Kidney (tissue), 14 donors: Measurements from ENCODE around the gene SLC7A9. TPM values are rescaled to one million over a fixed set of nuclear protein-coding genes. Genes with fewer than 3 reads are reported as not detected.

Experiments used
- DNase-seq, 5 donors: peaks; one replicate each; pipeline ENCODE4 v3.0.0-alpha.2; 2013 to 2020
- FAIRE-seq: peaks from 2 replicates; lab custom pipeline; 2012; peaks lifted over from hg19 to GRCh38; lab: Jason Lieb, UNC
- H3K27ac ChIP-seq, 2 donors: one replicate each; pipeline ENCODE4 v1.7.0; 2013; ENCODE audit warnings: low read depth in 2 of 2, low read length in 2 of 2, inconsistent platforms in 1 of 2
- H3K27me3 ChIP-seq: one replicate; pipeline ENCODE4 v1.7.1; 2013; ENCODE audit warnings: low read length, inconsistent platforms; ENCODE audit not compliant: control insufficient read depth, insufficient read depth
- H3K36me3 ChIP-seq, 3 donors: one replicate each; pipeline versions ENCODE4 v1.7.0 to v1.7.1; 2013; ENCODE audit warnings: low read length in 3 of 3, control low read depth in 1 of 3, inconsistent platforms in 1 of 3; ENCODE audit not compliant: insufficient read depth in 3 of 3, control insufficient read depth in 2 of 3
- H3K4me1 ChIP-seq, 3 donors: one replicate each; pipeline versions ENCODE4 v1.7.0 to v1.7.1; 2013; ENCODE audit warnings: low read length in 3 of 3, inconsistent platforms in 1 of 3, low read depth in 1 of 3; ENCODE audit not compliant: control insufficient read depth in 2 of 3, insufficient read depth in 2 of 3
- H3K4me3 ChIP-seq, 3 donors: one replicate each; pipeline versions ENCODE4 v1.7.0 to v1.8.1; 2013; ENCODE audit warnings: low read length in 3 of 3, control low read depth in 1 of 3, inconsistent platforms in 1 of 3
- H3K9ac ChIP-seq, 3 donors: one replicate each; pipeline versions ENCODE4 v1.7.0 to v1.7.1; 2013; ENCODE audit warnings: low read length in 3 of 3, control low read depth in 1 of 3, inconsistent platforms in 1 of 3
- H3K9me3 ChIP-seq, 3 donors: one replicate each; pipeline versions ENCODE4 v1.7.0 to v1.7.1; 2013; ENCODE audit warnings: low read length in 3 of 3, control low read depth in 1 of 3, inconsistent platforms in 1 of 3; ENCODE audit not compliant: control insufficient read depth in 2 of 3, insufficient read depth in 1 of 3
- CTCF ChIP-seq: IDR thresholded peaks from 3 replicates; pipeline ENCODE4 v1.5.1; 2012; ENCODE audit warnings: mild to moderate bottlenecking, moderate library complexity, borderline replicate concordance; ENCODE audit not compliant: insufficient read depth; ENCODE audit errors: extremely low read depth
- intact Hi-C: fragments of 100-400 bp; cut with DNase I; formaldehyde crosslinking; loops from one replicate; pipeline ENCODE4 v1.11.1; 2022
- polyA plus RNA-seq: library from polyadenylated mRNA; stranded (reverse); fragments of 350-450 nt; fragmentation: Illumina TruSeq; extraction: RNeasy Lipid Tissue Mini Kit (QIAGEN cat#74804); gene quantifications from one replicate; pipeline ENCODE4 v1.2.3, GENCODE V29; 2014; ENCODE audit warnings: low read depth, low replicate concordance; ENCODE audit not compliant: insufficient read depth
- total RNA-seq: library from RNA; stranded (reverse); fragmentation: NEBNext Ultra II Directional; extraction: Animal tissue kit (Norgen Biotek cat#: 25700); gene quantifications from one replicate; pipeline ENCODE4 v1.2.1, GENCODE V29; 2021
- donor health status: control.
- donor health status: control.
- donor health status: control.
- donor health status: control.
- donor health status: control.
- donor health status: DM: yes; HTN: yes; CAD: no.
- donor health status: Normal renal cell carcinoma (clear cell type).

Gene SLC7A9
- total and polyA plus RNA-seq, 2 donors from 2014 or later = 2.6 to 40.0 TPM

GRCh38 chr19:32830231-32831014, 39.1 kb downstream of the SLC7A9 start:
- no peaks in the 10 kb centered on the region for H3K27me3 ChIP-seq
- H3K4me3 ChIP-seq = no peak overlapping the region
- H3K9me3 ChIP-seq = no peaks in the 10 kb centered on the region
- no peak for FAIRE-seq
- H3K4me1 ChIP-seq = no peaks in the 10 kb centered on the region
- DNase-seq = no peak
- TF ChIP-seq CTCF = no peak
- intact Hi-C loops = no loop called here
- H3K36me3 ChIP-seq = peaks cover 0 to 15% (median 0%) of the 10 kb centered on the region in 3 donors
- H3K9ac ChIP-seq = no peak overlapping the region
- no peak overlapping the region for H3K27ac ChIP-seq

GRCh38 chr19:32829345-32829896, 40.1 kb downstream of the SLC7A9 start:
- peaks cover 0 to 15% (median 0%) of the 10 kb centered on the region in 3 donors for H3K36me3 ChIP-seq
- H3K9me3 ChIP-seq = no peaks in the 10 kb centered on the region
- peaks cover 0 to 5% (median 0%) of the 10 kb centered on the region in 3 donors for H3K4me1 ChIP-seq
- H3K4me3 ChIP-seq = no peak overlapping the region
- H3K27ac ChIP-seq = no peak overlapping the region
- TF ChIP-seq CTCF = no peak
- DNase-seq (no peak), FAIRE-seq (no peak)
- H3K27me3 ChIP-seq = no peaks in the 10 kb centered on the region
- intact Hi-C loops = no loop called here
- no peak overlapping the region for H3K9ac ChIP-seq

GRCh38 chr19:32828643-32829344, 40.8 kb downstream of the SLC7A9 start:
- no peak for DNase-seq
- Histone ChIP-seq H3K4me1 (peaks cover 0 to 5% (median 0%) of the 10 kb centered on the region in 3 donors), H3K9me3 (no peaks in the 10 kb centered on the region), H3K36me3 (peaks cover 0 to 15% (median 0%) of the 10 kb centered on the region in 3 donors), H3K9ac (no peak overlapping the region), H3K27ac (no peak overlapping the region), H3K4me3 (no peak overlapping the region), H3K27me3 (no peaks in the 10 kb centered on the region)
- TF ChIP-seq CTCF = no peak
- intact Hi-C loops = no loop called here
- no peak for FAIRE-seq
